ENCODE measurements around the gene ECI1.
"Not testable (repeated sequence)": the region's sequence is repeated elsewhere in the genome, so short reads cannot be mapped to it uniquely, and the experiment has no call there.

ECI1 gene

DNA sequence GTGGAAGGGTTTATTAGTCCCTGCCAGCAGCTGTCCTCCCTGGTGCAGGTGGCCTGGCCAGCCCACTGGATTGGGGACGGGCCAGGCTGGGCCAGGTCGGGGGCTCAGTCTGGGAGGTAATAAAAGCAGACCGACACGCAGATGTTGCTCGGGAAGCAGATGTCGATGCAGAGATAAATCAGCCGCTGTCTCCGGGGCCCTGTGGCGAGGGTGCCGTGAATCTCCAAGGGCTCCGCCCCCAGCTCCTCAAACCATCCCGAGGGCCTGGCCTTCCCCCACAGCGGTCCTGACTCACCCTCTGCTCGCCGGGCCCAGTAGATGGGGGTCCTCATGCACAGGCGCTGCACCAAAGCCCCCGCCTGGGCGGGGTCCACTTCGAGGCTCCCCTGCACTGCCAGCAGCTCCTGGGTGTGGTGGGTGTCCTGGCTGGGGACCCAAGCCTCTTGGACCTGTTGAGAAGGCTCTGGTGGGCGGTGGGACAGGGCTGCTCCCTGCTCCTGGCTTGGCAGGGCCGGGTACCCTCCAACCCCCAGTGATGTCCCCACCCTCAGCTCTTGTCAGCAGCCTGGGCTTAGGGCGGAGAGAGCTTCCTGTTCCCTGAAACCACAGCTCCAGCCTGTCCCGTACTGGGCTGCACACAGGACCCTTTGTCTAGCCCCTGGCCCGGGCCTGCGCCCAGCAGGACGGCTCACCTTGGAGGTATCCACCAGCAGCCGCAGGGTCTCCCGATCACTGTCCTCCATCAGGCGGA is 42.0 kb downstream of the ECI1 start:
- DNase-seq: no peak

DNA sequence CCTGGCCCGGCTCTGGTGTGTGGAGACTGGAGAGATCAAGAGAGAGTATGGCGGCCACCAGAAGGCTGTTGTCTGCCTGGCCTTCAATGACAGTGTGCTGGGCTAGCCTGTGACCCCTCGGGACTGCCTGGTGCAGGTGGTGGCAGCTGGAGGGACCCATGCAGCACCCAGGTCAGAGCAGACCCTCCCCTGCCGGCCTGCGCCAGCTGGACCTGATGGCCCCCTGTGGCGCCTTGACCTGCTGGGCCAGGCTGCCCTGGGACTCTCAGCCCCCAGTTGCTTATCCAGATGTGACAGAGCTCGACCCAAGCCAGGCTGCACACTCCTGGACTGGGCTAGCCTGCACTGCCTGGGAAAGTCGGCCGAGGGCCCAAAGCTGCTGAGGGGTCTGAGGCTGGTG is 42.6 kb downstream of the ECI1 start:
- no peak for DNase-seq

DNA sequence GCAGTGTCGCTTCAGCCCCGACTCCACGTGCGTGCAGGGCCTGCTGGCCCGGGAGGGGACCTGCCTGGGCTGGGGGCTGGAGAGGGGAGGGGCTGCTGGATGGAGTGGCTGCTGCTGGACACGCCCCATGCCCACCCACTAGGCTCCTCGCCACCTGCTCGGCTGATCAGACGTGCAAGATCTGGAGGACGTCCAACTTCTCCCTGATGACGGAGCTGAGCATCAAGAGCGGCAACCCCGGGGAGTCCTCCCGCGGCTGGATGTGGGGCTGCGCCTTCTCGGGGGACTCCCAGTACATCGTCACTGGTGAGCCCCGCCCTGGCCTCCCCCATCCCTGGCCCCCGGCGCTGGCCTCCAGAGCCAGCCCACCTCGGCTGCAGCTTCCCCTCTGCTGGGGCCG is 43.1 kb downstream of the ECI1 start:
- no peak for DNase-seq

DNA sequence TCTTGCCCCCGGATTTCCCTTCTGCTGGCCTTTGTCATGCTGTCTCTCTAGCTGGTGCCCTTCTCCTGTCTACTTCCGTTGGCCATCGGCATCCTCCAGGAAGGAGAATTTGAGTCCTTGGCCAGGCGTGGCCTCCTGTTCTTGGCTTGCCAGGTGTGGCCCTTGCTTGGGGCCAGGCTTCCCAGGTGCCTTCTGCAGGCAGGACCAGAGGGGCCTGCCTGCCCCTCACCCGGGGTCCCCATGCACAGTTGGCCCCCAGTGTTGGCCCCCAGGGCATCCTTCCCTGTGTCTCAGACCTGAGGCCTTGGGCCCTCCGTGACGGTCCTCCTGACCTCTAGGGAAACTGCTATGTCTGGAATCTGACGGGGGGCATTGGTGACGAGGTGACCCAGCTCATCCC is 43.5 kb downstream of the ECI1 start:
- DNase-seq: no peak

DNA sequence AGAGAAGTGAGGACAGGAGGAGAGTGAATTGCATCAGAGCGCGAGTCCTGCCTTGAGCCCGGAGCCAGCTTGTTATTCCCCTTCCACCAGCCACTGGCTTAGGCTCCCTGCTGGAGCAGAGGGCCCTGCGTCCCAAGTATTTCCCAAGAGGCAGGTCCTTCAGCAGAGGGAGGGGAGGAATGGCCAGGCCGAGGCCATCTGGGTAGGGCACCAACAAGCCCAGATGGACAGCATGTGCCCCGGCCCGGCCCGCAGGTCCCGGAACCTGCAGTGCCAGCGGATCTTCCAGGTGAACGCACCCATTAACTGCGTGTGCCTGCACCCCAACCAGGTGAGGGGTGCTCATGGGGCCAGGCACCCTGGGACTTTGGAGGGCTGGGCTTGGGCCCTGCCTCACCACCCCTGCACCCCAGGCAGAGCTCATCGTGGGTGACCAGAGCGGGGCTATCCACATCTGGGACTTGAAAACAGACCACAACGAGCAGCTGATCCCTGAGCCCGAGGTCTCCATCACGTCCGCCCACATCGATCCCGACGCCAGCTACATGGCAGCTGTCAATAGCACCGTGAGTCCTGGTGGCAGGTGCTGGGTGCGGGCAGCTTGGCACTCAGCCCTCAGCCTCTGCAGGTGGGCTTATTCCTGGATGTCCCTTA is 44.5 kb downstream of the ECI1 start:
- DNase-seq: no peak

DNA sequence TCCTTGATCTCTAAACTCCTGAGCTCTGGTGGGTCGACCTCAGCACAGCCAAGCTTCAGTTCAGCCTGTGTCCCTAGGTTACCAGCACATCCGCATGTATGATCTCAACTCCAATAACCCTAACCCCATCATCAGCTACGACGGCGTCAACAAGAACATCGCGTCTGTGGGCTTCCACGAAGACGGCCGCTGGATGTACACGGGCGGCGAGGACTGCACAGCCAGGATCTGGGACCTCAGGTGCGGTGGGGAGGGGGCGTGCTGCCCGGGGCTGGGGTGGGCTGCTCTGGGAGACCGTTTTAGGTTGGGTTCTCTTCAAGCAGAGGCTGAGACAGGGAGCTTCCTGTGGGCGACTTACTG is 45.0 kb downstream of the ECI1 start:
- DNase-seq: no peak

DNA sequence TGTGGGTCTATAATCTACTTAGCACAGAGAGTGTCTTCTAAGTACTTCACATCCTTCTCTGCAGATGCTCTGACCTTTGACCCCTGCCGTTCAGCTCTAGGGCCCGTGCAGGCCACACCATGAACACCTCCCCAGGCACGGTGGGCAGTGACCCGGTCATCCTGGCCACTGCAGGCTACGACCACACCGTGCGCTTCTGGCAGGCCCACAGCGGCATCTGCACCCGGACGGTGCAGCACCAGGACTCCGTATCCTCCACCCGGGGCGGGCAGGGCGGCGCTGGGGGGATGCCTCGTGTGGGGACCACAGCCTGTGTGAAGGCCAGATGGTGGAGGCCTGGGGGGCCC is 45.4 kb downstream of the ECI1 start:
- DNase-seq: no peak

DNA sequence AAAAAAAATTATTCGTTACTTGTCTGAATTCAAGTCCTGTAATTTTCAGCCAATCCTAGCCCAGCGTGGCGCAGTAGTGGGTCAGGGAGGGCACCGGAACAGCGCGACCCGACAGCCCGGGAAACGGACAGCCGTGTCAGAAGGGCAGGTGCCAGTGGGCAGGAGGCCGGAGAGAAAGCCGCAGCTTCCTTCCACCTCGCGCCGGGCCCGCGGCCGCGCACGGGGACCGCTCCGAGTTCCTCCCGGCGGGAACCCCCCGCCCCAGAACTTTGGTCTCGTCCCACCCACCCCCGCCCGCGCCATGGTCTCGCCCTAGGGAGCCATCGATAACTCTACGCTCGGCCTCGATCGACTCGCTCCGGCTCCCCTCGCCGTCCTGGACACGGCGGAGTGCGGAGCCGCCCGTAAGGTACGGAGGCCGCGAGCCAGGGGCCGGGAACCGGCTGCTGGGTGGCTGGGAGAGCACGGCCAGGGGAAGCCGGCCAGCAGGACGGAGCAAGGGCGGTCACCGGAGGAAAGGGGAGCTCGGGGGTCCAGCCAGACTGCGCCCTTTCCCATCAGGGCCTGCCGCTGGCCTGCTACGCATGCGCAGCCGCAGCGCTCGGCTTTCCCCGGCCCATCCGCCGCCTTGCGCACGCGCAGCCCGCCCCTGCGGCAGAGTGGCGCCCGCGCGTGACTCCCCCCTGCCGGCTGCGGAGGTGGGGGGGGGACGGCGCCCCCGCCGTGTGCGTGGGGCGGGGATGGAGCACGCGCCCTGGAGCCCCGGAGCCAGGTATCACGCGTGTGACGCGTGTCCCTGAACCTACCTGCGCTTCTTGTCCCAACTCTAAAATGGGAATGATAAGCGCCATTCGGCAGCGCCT is 46.1 kb downstream of the ECI1 start, which contains the start of gene MLST8:
Gene MLST8 (plus strand): TSS at position 351 of the 863 bp plus-strand sequence. CDS start 632 bp downstream, outside the sequence.
- peak; percentile 87 for DNase-seq

DNA sequence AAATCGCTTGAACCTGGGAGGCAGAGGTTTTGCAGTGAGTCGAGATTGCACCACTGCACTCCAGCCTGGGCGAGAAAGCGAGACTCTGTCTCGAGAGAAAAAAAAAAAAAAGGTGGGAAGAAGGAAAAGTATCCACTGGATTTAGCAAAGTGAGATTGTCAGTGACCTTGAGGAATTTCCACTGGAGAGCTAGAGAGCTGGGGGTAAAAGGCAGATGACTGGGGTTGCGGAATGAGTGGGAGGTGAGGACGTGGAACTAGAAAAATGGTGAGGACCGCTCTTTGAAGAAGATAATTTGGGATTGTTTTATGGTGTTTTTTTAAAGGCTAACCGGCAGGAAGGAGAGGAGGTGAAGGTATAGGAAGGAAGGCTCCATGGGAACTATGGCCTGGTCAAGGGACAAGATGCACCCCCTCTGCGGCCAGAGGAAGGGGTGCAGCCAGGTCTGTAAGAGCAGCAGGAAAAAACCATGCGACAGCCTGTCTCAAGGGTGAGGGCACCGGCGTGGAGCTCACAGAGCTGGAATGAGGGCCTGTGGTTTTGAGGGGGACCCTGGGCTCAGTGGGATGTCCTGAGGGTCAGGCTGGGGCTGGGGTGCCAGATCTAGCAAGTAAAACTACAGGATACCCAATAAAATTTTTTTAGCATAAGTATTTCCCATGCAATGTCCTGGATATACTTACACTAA is 46.8 kb downstream of the ECI1 start:
- no peak for DNase-seq

DNA sequence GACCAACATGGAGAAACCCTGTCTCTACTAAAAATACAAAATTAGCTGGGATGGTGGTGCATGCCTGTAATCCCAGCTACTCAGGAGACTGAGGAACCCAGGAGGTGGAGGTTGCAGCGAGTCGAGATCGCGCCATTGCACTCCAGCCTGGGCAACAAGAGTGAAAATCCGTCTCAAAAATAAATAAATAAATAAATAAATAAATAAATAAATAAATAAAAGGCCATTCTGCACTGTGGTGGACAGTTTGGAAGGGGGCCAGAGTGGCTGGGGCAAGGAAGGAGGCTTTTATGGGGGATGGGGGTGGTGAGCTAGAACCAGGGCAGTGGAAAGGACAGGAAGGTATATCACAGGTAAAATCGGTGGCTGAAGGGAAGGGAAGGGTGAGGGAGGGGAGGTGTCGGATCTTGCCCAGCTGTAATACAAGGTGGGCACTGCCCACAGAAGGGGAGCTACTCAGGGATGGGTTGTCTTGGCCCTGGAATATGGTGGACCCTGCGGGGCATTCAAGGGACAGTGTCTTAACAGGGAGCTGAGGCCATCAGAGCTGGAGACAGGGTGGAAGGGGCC is 48.2 kb downstream of the ECI1 start:
- not testable (repeated sequence) for DNase-seq

DNA sequence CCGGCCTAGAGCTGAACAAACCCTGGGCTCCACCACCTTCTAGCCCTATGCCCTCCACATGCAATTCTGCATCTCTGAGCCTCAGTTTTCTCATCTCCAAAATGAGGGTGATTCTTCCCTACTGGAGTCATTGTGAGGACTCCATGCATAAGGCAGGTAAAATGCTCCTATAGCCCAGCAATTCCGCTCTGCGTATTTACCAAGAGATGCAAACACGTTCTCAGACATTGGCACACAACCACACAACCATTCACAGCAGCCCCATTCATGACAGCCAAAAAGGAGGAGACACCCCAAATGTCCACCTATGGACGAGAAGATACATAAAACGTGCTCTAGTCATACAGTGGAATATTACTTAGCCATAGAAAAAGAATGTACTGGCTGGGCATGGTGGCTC is 51.1 kb downstream of the ECI1 start:
- DNase-seq: no peak

DNA sequence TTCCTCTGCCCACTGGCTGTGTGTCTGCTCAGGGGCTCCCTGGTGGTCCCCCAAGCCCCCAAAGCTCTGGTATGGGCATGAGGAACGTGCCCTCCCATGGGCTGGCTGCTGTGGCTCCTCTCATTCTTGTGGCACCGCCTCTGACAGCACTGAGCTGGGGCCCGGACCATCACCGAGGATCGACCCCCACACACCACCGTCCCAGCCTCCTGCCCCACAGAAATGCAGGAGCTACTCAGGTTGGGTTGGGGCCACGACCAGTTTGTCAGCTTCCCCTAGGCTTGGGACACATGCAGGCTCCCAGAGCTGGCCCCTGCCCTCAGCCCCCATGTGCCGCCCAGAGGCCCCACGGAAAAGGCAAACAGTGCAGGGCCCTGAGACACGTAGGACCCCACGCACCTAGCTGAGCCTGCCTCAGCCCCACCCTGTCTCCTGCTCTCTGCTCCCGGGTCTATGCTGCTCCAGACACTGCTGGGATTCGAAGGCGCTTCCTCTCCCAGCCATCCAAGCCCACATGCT is 51.7 kb downstream of the ECI1 start:
- DNase-seq: no peak

DNA sequence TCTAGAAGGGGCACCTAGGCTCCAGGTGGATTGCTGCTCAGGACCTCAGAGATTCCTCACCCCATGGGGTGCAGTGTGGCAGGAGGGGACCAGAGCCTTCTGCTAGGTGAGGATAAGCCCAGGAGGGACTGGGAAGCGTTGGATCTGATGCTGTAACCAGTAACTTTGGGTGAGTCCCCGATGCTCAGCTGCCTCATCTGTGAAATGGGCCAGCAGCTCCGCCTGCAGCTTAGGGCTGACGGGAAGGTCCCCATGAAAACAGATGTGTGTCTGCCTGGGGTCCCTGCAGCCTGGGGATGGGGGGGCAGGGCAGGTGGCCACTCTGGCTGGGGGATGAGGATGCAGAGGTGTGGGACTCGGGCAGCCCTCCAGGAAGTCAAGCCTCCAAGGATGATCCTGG is 52.3 kb downstream of the ECI1 start:
- no peak for DNase-seq

DNA sequence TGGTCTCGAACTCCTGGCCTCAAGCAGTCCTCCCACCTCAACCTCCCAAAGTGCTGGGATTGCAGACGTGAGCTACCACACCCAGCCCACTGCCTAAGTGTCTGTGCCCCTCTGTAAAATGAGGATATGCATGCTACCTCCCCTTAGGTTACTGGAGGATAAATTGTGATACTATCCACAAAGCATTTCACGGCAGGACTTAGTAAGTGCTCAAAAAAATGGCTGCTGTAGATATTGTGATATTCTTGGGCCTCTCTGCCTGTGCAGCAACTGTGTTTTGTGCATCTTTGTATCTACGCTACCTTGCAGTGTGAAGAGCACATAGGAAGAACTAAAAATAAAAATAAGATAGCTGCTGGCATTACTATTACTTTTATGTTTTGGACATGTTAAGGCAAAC is 53.1 kb downstream of the ECI1 start:
- DNase-seq: no peak

DNA sequence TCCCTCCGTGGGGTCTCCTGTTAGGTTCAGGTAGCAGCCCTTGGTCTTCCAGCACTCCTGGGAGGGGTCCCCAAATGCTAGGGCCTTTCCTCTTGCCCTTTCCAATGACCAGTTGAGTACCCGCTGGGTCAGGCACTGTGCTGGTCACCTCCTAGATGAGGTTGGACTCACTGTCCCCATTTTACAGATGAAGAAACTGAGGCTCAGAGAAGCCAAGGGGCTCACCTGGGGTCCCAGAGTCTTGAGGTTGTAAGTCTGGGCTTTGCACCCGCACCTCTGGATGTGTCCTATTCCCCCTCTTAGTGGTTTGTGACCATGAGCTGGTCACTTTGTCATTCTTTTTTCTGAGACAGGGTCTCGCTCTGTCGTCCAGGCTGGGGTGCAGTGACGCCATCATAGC is 53.6 kb downstream of the ECI1 start:
- no peak for DNase-seq

DNA sequence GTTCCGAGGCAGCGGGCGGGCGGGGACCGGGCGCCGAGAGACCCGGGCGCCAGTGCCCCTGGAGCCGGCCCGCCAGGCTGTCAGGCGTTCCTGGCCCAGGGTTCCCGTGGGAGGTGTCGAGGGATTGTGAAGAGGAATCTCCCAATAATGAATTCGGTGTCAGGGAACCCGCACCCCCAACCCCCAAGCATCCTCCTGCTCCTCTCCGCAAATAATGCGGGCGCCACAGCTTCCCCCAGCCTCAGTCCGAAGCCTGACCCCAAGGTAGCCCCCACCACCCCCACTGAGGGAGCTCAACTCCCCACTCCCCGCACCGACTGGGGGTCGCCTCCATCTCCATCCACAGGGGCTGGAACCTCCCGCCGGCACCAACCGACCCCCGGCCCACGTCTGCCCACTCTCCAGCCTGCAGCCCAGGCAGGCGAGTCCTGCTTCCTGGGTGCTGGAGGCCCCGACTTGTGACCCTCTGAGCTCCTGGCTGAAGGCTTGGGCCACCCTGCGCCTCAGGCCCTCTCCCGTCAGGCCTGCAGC is 54.3 kb downstream of the ECI1 start:
- DNase-seq: no peak

DNA sequence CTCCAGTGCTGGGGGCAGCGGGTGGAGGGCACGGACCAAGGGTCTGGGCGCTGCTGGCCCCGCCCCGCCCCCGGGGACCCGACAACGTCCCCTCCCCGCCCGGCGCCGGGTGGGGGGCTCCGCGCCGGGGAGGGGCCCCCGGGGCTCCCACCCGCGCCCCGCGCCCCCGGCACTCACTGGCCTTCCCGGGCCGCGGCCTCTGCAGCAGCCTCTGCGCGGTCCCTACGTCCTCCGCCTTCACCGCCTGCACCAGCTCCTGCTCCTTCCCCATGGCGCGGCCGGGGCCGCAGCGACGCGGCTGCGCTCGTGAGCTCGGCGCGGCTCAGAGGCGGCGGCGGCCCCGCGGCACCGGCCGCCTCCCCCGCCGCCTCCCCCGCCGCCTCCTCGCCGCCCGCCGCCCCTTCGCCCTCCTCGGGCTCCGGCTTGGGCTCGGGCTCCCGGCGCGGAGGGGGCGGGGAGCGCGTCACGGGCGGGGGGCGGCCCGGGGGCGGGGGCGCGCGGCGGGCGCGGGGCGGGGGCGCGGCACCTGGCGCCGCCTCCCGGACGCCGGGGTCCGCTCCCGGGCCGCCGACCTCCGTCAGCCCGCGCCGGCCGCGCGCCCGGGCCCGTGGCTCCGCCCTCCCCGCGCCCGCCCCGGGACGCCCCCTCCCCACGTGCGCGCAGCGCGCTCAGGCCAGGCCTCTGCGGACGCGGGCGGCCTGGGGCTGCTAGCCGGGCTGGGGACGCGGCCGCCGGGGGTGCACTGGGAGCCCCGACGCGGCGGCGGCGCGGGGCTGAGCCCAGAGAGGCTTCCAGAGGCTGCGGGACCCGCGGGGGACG is 55.0 kb downstream of the ECI1 start, which contains the start of gene CASKIN1:
Gene CASKIN1 (minus strand): TSS at position 444 of the 819 bp plus-strand sequence. CDS start 173 bp downstream, at position 271.
- no peak for DNase-seq

DNA sequence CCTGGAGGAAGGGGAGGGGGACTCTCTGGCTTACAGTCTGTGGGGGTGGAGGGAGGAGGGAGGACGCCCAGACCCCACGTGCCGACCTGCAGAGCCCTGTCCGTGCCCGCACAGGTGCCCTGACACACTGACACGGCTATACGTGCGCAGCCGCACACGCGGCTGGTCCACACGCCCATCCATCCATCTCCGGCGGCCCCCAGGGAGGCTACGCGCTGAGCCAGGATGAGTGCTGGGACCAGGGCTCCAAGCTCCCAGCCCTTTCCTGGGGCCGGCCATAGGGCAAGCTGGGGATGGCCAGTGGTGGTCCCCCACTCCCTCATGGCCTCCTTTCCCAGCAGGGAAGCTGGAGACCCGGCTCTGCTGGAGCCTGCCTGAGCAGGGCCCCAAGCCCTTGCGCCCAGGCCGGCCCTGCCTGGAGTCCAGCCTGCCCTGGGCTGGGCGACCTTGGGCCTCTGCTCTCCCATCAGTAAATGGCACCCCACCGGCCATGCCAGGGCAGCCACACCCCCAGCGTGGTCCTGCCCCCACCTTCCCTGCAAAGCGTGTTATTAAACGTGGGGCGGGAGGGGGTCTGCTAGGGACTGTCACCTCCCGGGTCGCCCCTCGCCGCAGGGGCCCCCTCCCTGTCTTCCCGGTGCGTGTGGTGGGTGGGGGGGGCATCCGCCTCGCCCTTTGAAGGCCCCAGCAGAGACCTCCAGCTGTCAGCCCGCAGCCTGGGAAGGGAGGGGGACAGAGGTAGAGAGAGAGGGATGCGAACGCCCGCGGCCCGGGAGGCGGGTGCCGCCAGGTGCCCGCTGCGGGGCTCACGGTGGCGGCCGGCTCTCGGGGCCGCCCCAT is 55.8 kb downstream of the ECI1 start:
- no peak for DNase-seq

DNA sequence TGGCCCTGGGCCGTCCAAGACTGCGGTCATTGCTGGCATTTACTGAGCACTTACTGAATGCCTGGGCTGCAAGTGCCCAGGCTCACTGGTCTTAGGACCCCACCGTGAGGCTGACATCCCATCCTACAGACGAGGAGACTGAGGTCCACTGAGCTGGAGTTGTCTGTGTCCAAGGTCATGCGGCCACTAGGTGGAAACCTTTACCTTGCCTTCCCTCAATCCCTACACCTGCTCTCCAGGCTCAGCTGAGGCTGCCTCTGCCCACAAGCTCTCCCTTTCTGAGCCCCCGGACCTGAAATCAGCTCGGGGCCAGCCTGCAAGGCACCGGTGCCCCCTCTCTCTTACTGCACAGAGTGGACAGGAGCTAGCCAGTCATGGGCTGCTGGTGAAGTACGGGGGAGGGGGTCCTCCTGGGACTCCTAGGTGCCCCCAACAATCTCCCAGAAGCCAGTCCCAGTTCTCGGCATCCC is 56.5 kb downstream of the ECI1 start:
- DNase-seq: no peak

DNA sequence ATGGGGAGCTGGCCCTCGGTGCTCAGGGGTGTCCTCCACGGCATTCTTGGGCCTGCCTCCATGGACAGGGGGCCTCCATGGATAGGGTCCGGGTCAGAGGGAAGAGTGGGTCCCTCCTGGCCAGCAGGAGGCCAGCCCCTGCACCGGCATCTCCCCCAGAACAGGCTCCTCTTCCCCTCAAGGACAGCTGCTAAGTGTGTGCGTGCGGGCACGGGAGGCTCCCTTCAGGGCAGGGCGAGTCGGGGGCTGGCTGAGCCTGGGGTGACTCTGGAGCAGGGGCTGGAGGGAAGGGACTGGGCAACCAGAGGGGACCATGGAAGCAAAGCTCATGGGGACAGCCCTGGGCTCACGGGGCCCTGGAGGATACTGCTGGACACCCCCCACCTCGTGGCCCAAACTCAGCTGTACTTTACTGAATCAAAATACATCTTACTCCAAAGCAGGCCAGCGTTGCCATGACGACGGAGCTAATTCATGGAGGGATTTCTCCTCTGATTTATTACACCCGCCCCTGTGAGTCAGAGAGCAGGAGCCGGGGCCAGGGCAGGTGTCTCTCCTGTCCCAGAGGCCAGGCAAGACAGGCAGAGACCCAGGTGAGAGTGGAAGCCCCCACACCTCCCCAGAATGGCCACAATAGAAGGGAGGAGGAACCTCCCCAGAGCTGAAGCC is 57.1 kb downstream of the ECI1 start:
- peak; percentile 56 for DNase-seq
